NCI-H69 (cell line): ENCODE data around the gene NMT1.
"Not testable (repeated sequence)": the region's sequence is repeated elsewhere in the genome, so short reads cannot be mapped to it uniquely, and the experiment has no call there.

ENCODE experiments used
- DNase-seq: peaks from one replicate; lab custom pipeline; 2025; lab: John Stamatoyannopoulos, UW

The NMT1 gene

GRCh38 chr17:45036691-45037090, 24.4 kb upstream of the NMT1 start:
- peak; percentile 26 for DNase-seq

DNA sequence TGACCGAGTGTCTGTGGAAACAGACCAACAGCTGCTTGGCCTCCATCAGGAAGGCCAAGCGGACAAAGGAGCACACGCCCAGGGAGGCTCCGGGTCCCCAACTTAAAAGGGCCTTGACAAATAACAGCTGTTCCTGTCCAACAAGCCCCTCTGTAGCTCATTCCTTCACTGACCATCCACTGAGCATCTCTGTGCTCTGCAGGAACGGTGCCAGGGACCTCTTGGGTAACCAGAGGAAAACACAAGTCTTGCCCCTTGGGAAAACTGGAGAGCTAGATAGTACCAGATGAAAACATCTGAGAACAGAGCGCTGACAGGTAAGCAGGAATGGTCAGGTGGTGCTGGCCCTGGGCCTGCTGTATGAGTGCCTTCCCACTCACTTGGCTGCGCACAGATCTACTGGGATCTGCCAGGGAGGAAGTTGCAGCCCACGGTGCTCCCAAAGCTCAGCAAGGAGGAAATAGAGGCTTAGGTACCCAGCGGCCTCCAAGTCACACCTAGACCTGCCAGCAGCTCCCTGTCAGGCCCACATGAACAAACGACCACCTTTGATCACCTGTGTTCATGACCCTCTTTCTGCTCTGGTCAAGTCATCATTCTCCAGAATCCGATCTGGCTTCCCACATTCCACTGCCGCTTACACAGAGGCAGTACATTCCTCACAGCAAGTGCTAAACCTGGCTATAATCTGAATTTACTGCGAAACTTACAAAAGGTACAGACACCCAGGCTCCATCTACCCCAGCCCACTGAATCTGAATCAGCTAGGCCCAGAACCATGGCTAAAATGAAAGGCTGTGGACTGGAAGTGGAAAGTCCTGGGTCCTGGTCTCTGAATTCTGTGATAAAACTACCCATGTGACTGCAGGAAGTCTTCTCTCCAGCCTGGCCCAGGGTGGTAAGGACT, 22.1 kb upstream of the NMT1 start:
- peak; percentile 27 for DNase-seq

DNA sequence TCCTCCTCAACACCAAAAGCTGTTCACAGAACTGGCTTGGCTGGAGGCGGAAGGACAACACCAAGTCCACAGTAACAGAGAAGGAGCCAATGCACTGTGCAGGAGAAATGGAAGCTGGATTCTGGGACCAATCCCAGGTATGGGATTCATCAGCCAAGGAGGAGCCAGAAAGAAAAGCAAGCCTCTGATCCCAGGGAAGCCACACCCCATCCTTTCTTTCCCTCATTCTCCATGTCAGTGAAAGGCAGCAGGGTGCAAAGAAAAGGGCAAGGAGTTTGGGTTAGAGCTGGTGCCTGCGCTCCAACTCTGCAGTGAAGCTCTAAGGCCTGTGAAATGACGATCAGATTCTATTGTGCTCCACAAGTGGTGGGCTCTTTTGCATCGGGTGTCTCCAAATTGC, 20.7 kb upstream of the NMT1 start:
- peak; percentile 28 for DNase-seq

DNA sequence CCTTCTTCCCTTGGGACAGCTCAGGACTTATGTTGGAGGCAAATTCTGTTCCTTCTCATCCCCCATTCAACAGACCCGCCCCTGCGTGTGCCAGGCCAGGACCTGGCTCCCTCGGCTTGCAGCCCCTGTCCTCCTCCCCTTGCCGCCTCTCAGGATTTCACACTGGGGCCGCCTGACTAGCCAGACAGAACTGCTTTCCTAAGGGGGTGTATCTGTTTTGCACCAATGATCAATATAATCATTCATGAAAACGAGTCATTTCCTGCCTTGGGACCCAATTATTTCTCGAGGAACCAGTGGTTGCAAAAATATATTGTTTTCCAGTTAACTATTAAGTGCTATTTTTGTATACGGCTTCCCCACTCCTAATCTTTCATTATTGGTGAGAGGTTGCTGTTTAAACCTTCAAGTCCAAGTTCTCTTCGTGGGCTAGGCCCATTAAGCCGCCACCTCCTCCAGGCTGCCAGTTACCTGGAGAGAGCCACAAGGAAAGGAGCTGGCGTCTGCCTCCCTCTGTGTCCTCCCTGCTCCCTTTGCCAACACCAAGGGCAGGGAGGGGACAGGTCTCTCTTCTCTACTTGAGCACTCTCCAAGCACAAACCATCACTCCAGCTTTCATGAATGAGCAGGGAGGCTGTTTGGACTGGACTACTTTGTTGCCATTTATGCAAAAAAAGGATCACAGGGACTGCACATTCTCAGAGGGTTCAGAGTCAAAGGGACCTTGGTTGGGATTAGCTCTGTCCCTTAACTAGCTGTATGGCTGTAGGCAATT, 18.6 kb upstream of the NMT1 start:
- no peak for DNase-seq

DNA sequence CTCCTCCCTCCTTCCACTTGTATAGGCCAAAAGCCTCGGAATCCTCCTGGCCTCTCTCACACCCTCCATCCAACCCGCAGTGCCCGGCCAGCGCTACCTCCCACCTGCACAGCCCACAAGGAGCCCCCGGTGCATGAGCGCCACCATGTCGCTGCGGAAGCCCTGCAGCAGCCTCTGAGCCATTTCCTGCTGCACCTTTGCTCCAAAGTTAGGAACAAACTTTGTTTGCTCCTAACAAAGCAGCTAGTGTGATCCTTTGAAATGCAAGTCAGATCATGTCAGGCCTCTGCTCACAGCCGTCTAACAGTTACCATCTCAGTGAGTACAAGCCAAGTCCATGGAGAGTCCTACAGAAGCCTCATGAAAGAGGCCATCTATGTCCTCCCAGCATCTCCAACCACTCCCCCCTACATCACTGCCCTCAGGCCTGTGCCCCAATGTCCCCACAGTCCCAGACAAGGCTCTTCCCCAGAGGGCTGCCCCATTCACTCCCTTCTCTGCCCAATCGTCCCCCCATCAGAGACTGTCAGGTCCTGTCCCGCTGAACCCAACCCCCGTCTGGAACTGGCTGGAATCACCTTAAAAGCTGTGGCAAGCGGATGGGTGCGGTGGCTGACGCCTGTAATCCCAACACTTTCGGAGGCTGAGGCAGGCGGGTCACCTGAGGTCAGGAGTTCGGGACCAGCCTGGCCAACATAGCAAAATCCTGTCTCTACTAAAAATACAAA, 17.1 kb upstream of the NMT1 start:
- no peak for DNase-seq

- peak; percentile 35 for DNase-seq
Observed at GRCh38 chr17:45046537-45047125, 14.5 kb upstream of the NMT1 start.

DNA sequence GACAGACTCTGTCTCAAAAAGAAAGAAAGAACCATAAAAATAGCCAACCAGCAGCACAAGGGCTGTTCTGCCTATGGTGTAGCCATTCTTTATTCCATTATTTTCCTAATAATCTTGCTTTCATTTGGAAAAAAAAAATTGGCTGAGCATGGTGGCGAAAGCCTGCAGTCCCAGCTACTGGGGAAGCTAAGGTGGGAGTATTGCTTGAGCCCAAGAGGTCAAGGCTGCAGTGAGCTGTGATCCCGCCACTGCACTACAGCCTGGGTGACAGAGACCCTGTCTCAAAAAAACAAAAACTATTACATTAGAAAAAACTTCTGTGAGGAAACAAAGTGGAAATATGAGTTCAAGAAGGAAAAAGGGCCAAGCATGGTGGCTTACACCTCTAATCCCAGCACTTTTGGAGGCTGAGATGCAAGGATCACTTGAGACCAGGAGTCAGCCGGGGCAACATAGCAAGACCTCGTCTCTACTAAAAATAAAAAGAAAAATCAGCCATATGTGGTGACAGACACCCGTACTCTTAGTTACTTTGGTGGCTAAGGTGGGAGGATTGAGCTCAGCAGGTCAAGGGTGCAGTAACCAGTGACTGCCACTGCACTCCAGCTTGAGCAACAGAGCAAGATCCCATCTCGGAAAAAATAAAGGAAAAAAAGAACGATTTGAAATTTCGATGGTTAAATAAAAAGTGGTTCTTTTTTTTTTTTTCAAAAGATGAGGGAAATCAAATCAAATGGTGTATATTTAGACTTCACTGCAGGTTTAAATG, 12.1 kb upstream of the NMT1 start:
- no peak for DNase-seq

GRCh38 chr17:45050481-45051059, 10.5 kb upstream of the NMT1 start:
- DNase-seq, result peak; percentile 70

DNA sequence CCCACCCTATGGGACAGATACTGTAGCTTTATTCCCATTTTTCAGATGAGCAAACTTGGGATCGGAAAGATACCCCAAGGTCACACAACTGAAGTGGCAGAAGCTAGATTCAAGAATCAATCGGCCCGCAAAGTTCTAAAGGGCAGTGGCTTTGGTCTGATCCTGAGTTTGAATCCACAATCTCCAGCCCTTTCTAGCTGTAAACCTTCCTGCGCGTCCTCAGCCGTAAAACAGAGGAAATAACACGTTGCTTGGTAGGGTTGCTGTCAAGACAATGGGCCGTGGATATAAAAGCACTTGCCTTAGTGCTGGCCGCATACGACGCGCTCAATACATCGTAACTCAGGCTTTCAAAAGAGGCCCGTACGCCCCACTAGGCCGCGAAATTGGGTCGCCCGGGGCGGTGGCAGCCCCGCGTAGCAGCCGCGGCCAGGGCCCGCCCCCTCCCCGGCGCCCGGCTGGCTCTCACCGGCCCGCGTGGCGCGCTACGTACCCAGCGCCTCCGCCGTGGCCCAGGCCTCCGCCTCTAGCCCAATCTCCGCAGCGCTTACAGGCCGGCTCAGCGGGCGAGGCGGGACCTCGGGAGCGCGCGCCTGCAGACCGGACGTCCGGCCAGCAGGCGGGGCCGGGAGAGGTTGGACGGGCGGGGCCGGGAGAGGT, 9.9 kb upstream of the NMT1 start, which contains the start of gene DCAKD:
Gene DCAKD (minus strand): TSS at position 573 of the 660 bp plus-strand sequence. CDS start 16,747 bp downstream, outside the sequence.
- peak; percentile 99 for DNase-seq

DNA sequence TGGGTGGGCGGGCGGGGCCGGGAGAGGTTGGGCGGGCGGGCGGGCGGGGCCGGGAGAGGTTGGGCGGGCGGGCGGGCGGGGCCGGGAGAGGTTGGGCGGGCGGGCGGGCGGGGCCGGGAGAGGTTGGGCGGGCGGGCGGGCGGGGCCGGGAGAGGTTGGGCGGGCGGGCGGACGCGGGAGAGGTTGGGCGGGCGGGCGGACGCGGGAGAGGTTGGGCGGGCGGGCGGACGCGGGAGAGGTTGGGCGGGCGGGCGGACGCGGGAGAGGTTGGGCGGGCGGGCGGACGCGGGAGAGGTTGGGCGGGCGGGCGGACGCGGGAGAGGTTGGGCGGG, 9.4 kb upstream of the NMT1 start:
- not testable (repeated sequence) for DNase-seq

- DNase-seq, result peak; percentile 72
Observed at GRCh38 chr17:45052052-45052772, 8.9 kb upstream of the NMT1 start.

- no peak for DNase-seq
Observed at GRCh38 chr17:45060382-45060796, 728 bp upstream of the NMT1 start.

DNA sequence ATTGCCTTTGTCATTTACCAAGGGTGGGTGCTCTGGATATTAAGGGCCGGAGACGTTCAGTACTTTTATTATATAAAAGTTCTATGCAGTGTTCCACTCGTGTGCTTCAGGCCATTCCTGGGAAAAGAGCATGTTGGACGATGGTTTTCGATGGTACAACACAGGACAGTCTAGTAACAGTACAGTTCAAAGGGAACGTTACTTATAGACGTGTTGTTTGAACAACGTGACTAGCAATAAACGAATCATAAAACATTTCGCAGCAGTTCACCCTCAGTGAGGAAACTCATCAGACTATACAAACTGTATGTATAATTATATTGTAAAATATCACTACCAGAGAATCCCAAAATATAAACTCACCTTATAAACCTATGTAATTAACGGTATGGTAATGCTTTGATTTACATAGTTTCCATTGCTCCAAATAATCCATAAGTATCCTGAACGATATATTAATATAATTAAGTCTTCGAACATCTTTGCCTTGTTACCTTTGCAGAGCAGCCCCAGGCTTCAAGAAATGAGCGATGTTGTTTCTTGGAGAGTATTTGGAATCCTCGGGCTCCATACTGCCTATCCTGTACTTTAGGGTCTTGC, 589 bp downstream of the NMT1 start:
- no peak for DNase-seq

DNA sequence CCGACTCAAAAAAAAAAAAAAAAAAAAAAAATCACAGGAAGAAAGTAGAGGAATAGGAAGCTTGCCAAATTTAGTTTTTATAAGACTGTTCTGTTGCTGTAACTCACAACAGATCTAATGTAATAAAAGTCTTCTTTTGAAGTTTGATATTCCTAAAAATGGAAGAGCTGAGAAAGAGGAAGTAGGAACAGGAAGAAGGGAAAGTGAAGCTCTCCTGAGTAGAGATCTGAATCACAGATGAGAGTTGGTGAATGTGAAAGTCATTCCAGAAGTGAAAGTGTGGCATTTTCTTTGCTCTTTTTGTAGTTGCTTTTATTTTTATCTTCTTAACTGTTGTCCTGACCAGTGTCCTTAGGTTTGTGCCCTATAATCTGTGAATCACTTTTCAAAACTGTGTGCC, 2.1 kb downstream of the NMT1 start:
- DNase-seq, result no peak

DNA sequence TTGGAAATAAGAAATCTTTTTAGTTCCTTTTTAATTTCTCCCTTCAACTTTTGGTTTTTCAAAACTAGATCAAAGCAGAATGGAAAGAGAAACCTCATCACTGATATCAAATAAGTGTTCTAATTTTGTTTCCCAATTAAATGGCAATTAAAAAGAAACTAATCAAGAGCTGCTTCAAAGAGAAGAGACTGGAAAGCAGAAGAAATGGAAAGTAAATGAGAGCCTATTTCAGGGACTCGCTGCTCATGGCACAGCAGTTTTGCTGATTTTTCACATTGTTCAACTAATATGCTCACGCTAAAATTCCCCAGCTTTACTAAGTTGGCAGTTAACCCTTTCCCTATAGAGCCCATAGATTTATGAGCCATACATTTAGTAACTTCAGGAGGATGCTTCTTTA, 6.5 kb downstream of the NMT1 start:
- DNase-seq, result no peak

DNA sequence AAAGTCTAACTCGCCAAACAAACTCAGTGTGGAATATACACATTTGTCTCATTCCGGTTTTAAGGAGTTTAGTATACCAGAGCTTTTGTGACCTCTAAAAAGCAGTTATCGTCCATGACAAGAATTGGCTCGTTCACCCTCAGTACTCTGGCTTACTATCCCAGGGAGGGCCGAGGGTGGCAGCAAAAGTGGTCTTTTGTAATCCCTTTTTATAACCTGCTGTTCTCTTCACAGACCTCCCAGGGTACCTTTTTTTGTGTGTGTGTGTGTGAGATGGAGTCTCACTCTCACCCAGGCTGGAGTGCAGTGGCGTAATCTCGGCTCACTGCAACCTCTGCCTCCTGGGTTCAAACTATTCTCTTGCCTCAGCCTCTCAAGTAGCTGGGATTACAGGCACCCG, 8.9 kb downstream of the NMT1 start:
- no peak for DNase-seq

DNA sequence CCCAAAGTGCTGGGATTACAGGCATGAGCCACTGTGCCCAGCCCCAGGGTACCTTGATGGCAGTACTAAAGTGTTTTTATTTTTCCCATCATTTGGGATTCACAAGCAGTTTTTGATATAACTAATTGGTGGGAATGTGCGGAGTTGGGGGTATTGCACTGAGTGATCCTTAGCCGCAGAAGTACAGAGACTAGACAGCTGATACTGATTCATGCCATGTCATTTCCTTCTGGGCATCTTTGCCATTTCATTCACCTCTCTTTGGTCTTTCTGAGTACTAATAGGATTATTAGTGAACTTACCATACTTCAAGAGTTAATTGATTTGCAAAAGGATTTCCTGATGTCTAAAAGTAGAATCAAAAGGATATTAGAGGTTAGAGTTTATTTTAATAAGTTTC, 9.7 kb downstream of the NMT1 start:
- DNase-seq, result no peak

DNA sequence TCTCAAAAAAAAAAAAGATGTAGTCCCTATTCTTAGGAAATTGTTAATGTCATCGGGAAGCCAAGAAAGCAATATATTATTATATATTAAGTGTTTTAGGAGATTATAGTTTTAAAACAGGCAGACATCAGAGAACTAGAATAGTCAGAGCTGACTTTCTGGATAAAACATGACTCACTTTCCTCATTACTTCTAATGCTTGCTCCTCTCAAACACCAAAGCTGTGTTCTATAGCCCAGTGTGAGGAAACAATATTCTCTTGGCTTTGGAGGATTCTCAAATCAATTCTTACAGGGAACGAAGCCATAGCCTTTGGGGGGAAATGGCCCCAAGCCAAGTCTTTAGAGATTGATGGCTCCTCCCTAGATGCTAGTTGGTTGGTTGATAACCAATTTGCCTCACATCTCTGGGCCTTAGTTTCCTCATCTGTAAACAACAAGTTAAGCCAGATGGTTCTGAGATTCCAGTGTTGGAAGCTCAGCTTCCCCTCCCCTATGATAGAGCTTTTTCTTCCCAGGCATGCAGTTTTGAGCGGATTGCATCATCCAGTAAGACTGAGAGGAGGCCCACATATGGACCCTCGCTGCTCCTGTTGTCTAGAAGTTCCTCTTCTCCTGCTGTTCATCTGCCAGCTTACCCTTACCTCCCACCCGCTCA, 12.4 kb downstream of the NMT1 start:
- DNase-seq, result no peak

- DNase-seq, result no peak
Observed at GRCh38 chr17:45077643-45078042, 16.5 kb downstream of the NMT1 start.
